ENCODE measurements around the gene GATAD2B. TPM values are rescaled to one million over a fixed set of nuclear protein-coding genes. Genes with fewer than 3 reads are reported as not detected.

GATAD2B gene
- total and polyA plus RNA-seq, 2 experiments from 2014 or later: 5.4 to 11.7 TPM

GRCh38 chr1:153793973-153794615, 128.7 kb downstream of the GATAD2B start:
- Histone ChIP-seq H3K9me2 (replicated peaks; ENCODE audit: insufficient read depth) (no peaks in the 10 kb centered on the region), H3K27me3 (no peaks in the 10 kb centered on the region), H4K20me1 (ENCODE audit: insufficient read depth, poor library complexity, severe bottlenecking) (no peaks in the 10 kb centered on the region), H3K79me2 (no peaks in the 10 kb centered on the region), H3K4me3 (no peak overlapping the region), H3K27ac (no peak overlapping the region), H3K9me3 (ENCODE audit: low read depth) (no peaks in the 10 kb centered on the region), H3K4me2 (no peak overlapping the region), H3K4me1 (ENCODE audit: insufficient read depth) (no peaks in the 10 kb centered on the region), H2AFZ (no peak overlapping the region), H3K36me3 (replicated peaks; ENCODE audit: insufficient read depth, low read depth) (no peaks in the 10 kb centered on the region)
- 89% methylated on average over 9 of the region's 12 CpGs for WGBS (ENCODE audit: low lambda C conversion rate, missing lambda C conversion rate)
- TF ChIP-seq, protein P1, sequence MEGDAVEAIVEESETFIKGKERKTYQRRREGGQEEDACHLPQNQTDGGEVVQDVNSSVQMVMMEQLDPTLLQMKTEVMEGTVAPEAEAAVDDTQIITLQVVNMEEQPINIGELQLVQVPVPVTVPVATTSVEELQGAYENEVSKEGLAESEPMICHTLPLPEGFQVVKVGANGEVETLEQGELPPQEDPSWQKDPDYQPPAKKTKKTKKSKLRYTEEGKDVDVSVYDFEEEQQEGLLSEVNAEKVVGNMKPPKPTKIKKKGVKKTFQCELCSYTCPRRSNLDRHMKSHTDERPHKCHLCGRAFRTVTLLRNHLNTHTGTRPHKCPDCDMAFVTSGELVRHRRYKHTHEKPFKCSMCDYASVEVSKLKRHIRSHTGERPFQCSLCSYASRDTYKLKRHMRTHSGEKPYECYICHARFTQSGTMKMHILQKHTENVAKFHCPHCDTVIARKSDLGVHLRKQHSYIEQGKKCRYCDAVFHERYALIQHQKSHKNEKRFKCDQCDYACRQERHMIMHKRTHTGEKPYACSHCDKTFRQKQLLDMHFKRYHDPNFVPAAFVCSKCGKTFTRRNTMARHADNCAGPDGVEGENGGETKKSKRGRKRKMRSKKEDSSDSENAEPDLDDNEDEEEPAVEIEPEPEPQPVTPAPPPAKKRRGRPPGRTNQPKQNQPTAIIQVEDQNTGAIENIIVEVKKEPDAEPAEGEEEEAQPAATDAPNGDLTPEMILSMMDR (IDR thresholded peaks at IDR 0.05; ENCODE audit: poor library complexity): no peak
- TF ChIP-seq EZH2phosphoT487 (IDR thresholded peaks at IDR 0.05; ENCODE audit: low read depth, severe bottlenecking, unreplicated experiment): no peak
- no peak for TF ChIP-seq EZH2 (IDR thresholded peaks at IDR 0.05; ENCODE audit: borderline replicate concordance)
- no peak for DNase-seq (ENCODE audit: low spot score)

- no peak overlapping the region for H3K4me3 ChIP-seq
- H3K4me1 ChIP-seq (ENCODE audit: insufficient read depth): no peaks in the 10 kb centered on the region
- H3K36me3 ChIP-seq (replicated peaks; ENCODE audit: insufficient read depth, low read depth): no peaks in the 10 kb centered on the region
- no peaks in the 10 kb centered on the region for H4K20me1 ChIP-seq (ENCODE audit: insufficient read depth, poor library complexity, severe bottlenecking)
- no peak for TF ChIP-seq EZH2 (IDR thresholded peaks at IDR 0.05; ENCODE audit: borderline replicate concordance)
- TF ChIP-seq, protein P1 (IDR thresholded peaks at IDR 0.05; ENCODE audit: poor library complexity): no peak
- TF ChIP-seq EZH2phosphoT487 (IDR thresholded peaks at IDR 0.05; ENCODE audit: low read depth, severe bottlenecking, unreplicated experiment): no peak
- no peaks in the 10 kb centered on the region for H3K9me3 ChIP-seq (ENCODE audit: low read depth)
- H3K4me2 ChIP-seq: no peak overlapping the region
- H3K27me3 ChIP-seq: no peaks in the 10 kb centered on the region
- no peak overlapping the region for H2AFZ ChIP-seq
- no peak overlapping the region for H3K27ac ChIP-seq
- no peaks in the 10 kb centered on the region for H3K9me2 ChIP-seq (replicated peaks; ENCODE audit: insufficient read depth)
- WGBS (ENCODE audit: low lambda C conversion rate, missing lambda C conversion rate): 83% methylated on average over 6 of the region's 9 CpGs
- no peaks in the 10 kb centered on the region for H3K79me2 ChIP-seq
- no peak for DNase-seq (ENCODE audit: low spot score)
Measured at GRCh38 chr1:153793261-153793972, 129.4 kb downstream of the GATAD2B start.

DNA sequence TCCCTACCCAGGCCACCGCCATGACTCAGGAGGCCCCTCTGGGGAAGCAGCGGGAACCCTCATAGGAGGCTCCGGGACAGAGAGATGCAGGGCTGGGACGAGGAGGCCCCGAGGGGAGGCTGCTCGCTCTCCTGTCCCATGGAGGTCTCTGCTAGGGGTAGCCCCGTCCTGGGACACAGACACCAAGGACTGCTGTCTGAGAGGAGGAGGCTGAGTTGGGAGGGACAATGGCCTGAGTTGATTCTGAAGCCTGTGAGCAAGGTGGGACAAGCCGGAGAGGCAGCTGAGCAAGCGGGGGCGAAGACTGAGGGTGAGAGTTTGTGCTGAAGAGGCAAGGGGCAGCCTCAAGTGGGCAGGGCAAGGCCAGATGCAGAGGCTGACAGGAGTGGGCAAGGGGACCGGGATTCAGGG, 130.1 kb downstream of the GATAD2B start:
- no peak overlapping the region for H3K27ac ChIP-seq
- no peak for TF ChIP-seq EZH2phosphoT487 (IDR thresholded peaks at IDR 0.05; ENCODE audit: low read depth, severe bottlenecking, unreplicated experiment)
- no peak for TF ChIP-seq EZH2 (IDR thresholded peaks at IDR 0.05; ENCODE audit: borderline replicate concordance)
- H3K4me1 ChIP-seq (ENCODE audit: insufficient read depth): no peaks in the 10 kb centered on the region
- H3K4me3 ChIP-seq: no peak overlapping the region
- H3K9me3 ChIP-seq (ENCODE audit: low read depth): no peaks in the 10 kb centered on the region
- no peaks in the 10 kb centered on the region for H4K20me1 ChIP-seq (ENCODE audit: insufficient read depth, poor library complexity, severe bottlenecking)
- H3K36me3 ChIP-seq (replicated peaks; ENCODE audit: insufficient read depth, low read depth): no peaks in the 10 kb centered on the region
- H3K27me3 ChIP-seq: no peaks in the 10 kb centered on the region
- no peak overlapping the region for H3K4me2 ChIP-seq
- H3K9me2 ChIP-seq (replicated peaks; ENCODE audit: insufficient read depth): no peaks in the 10 kb centered on the region
- H2AFZ ChIP-seq: no peak overlapping the region
- WGBS (ENCODE audit: low lambda C conversion rate, missing lambda C conversion rate): 87% methylated on average over 11 of the region's 11 CpGs
- H3K79me2 ChIP-seq: no peaks in the 10 kb centered on the region
- no peak for DNase-seq (ENCODE audit: low spot score)

- Histone ChIP-seq H3K36me3 (replicated peaks; ENCODE audit: insufficient read depth, low read depth) (no peaks in the 10 kb centered on the region), H3K4me2 (peak overlapping the region; percentile 50), H3K27me3 (no peaks in the 10 kb centered on the region), H3K4me1 (ENCODE audit: insufficient read depth) (no peaks in the 10 kb centered on the region), H4K20me1 (ENCODE audit: insufficient read depth, poor library complexity, severe bottlenecking) (no peaks in the 10 kb centered on the region), H3K9me3 (ENCODE audit: low read depth) (no peaks in the 10 kb centered on the region), H2AFZ (no peak overlapping the region), H3K9me2 (replicated peaks; ENCODE audit: insufficient read depth) (no peaks in the 10 kb centered on the region), H3K79me2 (no peaks in the 10 kb centered on the region), H3K4me3 (no peak overlapping the region), H3K27ac (peak overlapping the region; percentile 95)
- DNase-seq (ENCODE audit: low spot score): peak; percentile 40
- WGBS (ENCODE audit: low lambda C conversion rate, missing lambda C conversion rate): 83% methylated on average over 16 of the region's 16 CpGs
- TF ChIP-seq, protein P1 (IDR thresholded peaks at IDR 0.05; ENCODE audit: poor library complexity): no peak
- no peak for TF ChIP-seq EZH2phosphoT487 (IDR thresholded peaks at IDR 0.05; ENCODE audit: low read depth, severe bottlenecking, unreplicated experiment)
Measured at GRCh38 chr1:153791648-153792253, 131.0 kb downstream of the GATAD2B start.

All from hepatocyte (in vitro differentiated cells).